ENCODE measurements around the gene MYLK2.

DNA sequence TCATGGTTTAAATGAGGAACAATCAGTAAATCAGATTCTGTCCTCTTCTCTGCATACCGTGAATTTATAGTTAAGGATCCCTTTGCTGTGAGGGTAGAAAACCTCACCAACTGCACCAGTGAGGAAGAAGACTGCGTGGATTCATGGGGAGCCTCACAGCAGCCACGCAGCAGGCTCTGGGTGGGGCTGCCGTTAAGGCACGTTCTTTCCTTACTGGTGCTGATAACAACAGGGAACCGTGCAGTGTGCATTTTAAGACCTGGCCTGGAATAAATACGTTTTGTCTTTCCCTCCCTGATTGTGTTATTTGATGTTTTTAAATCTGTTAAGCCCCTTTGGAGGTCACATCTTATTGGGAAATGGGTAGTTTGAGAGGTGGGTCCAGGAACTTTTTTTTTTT lies 17.6 kb upstream of the MYLK2 start:
- TF ChIP-seq CTCF (IDR thresholded peaks at IDR 0.05): no peak
- no peak for TF ChIP-seq POLR2A (IDR thresholded peaks at IDR 0.05)
